Measurements from ENCODE around the gene ZNF697.

The ZNF697 gene

DNA sequence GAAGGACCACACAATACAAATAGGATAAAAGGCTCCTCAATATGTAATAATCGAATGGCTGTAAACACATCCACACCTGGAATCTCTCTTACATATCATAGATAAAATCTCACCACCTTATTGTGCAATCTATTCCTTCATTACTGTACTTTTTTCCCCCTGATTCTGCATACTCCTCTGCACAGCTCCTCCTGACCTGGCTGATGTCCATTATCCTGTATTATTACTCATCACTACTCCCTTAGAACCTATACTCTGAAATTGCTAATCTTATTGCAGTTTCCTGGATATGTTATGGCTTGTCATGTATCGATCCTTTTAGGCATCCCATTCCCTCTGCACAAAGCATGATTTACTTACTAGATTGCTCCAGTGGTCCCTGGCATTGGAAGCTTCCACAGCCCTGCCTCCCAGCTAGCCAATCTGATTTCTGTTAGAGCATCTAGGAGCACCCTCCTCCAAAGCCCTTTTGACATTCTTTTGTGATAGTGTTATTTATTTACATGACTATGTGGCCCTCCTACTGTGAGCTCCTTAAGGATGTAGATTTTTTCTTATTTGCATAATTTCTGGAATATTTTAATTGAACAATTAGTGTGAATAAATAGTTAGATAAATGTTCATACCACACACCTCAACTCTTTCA, 39.5 kb upstream of the ZNF697 start:
- CTCF ChIA-PET, result interaction anchor here (0.6 to 2.8 kb wide), 3 partner anchors 11 to 76 kb away, joined by 3 to 23 read pairs (median 5); no protein-coding TSS in a partner anchor
- POLR2A ChIA-PET, result no interaction called here
- H3K27ac ChIP-seq (ENCODE audit: extremely low read depth, low read depth, low read length), result no peak overlapping the region

DNA sequence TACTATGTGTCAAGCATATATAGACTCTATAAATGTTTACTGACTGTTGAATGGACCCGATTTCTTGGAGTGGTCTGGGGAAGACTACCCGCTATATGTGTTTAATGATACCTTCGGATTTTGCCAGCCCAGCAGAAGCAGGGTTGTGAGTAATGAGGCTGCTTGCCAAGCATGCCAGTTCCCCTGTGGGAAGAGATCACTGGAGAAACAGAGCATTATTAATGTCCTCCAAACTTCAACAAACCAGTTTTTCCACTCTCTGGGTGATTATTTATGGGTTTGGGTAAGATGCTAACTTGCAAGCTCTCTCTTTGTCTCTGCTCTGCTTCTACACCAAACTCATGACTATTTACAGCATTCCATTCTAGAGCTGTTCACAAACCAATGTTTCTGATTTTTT, 38.6 kb upstream of the ZNF697 start:
- Histone ChIP-seq H3K4me3 (ENCODE audit: low read depth, low read length) (no peak overlapping the region), H3K4me1 (ENCODE audit: control insufficient read depth, insufficient read depth, low read length) (no peaks in the 10 kb centered on the region), H3K36me3 (ENCODE audit: control insufficient read depth in 2 of 2, insufficient read depth in 1 of 2, low read length in 2 of 2) (no peaks in the 10 kb centered on the region), H3K27ac (ENCODE audit: extremely low read depth, low read depth, low read length) (no peak overlapping the region), H3K9me3 (ENCODE audit: control insufficient read depth, insufficient read depth, low read depth, low read length) (no peaks in the 10 kb centered on the region)
- POLR2A ChIA-PET, result no interaction called here
- CTCF ChIA-PET, result interaction anchor here (1.5 to 2.8 kb wide), 2 partner anchors 10 to 13 kb away, joined by 5 to 23 read pairs; no protein-coding TSS in a partner anchor
- TF ChIP-seq, protein P1, sequence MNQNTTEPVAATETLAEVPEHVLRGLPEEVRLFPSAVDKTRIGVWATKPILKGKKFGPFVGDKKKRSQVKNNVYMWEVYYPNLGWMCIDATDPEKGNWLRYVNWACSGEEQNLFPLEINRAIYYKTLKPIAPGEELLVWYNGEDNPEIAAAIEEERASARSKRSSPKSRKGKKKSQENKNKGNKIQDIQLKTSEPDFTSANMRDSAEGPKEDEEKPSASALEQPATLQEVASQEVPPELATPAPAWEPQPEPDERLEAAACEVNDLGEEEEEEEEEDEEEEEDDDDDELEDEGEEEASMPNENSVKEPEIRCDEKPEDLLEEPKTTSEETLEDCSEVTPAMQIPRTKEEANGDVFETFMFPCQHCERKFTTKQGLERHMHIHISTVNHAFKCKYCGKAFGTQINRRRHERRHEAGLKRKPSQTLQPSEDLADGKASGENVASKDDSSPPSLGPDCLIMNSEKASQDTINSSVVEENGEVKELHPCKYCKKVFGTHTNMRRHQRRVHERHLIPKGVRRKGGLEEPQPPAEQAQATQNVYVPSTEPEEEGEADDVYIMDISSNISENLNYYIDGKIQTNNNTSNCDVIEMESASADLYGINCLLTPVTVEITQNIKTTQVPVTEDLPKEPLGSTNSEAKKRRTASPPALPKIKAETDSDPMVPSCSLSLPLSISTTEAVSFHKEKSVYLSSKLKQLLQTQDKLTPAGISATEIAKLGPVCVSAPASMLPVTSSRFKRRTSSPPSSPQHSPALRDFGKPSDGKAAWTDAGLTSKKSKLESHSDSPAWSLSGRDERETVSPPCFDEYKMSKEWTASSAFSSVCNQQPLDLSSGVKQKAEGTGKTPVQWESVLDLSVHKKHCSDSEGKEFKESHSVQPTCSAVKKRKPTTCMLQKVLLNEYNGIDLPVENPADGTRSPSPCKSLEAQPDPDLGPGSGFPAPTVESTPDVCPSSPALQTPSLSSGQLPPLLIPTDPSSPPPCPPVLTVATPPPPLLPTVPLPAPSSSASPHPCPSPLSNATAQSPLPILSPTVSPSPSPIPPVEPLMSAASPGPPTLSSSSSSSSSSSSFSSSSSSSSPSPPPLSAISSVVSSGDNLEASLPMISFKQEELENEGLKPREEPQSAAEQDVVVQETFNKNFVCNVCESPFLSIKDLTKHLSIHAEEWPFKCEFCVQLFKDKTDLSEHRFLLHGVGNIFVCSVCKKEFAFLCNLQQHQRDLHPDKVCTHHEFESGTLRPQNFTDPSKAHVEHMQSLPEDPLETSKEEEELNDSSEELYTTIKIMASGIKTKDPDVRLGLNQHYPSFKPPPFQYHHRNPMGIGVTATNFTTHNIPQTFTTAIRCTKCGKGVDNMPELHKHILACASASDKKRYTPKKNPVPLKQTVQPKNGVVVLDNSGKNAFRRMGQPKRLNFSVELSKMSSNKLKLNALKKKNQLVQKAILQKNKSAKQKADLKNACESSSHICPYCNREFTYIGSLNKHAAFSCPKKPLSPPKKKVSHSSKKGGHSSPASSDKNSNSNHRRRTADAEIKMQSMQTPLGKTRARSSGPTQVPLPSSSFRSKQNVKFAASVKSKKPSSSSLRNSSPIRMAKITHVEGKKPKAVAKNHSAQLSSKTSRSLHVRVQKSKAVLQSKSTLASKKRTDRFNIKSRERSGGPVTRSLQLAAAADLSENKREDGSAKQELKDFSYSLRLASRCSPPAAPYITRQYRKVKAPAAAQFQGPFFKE (tag by site-specific recombination; IDR thresholded peaks at IDR 0.05; ENCODE audit: borderline replicate concordance), result no peak
- TF ChIP-seq WT1 (tag by site-specific recombination; IDR thresholded peaks at IDR 0.05), result no peak
- no peak for TF ChIP-seq ZSCAN16 (tag by site-specific recombination; IDR thresholded peaks at IDR 0.05)
- no peak for TF ChIP-seq ZBTB6 (tag by site-specific recombination; IDR thresholded peaks at IDR 0.05)
- TF ChIP-seq, protein P2, sequence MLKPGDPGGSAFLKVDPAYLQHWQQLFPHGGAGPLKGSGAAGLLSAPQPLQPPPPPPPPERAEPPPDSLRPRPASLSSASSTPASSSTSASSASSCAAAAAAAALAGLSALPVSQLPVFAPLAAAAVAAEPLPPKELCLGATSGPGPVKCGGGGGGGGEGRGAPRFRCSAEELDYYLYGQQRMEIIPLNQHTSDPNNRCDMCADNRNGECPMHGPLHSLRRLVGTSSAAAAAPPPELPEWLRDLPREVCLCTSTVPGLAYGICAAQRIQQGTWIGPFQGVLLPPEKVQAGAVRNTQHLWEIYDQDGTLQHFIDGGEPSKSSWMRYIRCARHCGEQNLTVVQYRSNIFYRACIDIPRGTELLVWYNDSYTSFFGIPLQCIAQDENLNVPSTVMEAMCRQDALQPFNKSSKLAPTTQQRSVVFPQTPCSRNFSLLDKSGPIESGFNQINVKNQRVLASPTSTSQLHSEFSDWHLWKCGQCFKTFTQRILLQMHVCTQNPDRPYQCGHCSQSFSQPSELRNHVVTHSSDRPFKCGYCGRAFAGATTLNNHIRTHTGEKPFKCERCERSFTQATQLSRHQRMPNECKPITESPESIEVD (tag by site-specific recombination; IDR thresholded peaks at IDR 0.05), result no peak
- no peak for TF ChIP-seq GFI1B (tag by site-specific recombination; IDR thresholded peaks at IDR 0.05)
- TF ChIP-seq ZBTB8A (tag by site-specific recombination; IDR thresholded peaks at IDR 0.05), result no peak
- no peak for TF ChIP-seq ZIC2 (tag by site-specific recombination; IDR thresholded peaks at IDR 0.05)
- TF ChIP-seq ZNF513 (tag by site-specific recombination; IDR thresholded peaks at IDR 0.05), result no peak
- TF ChIP-seq, protein P3, sequence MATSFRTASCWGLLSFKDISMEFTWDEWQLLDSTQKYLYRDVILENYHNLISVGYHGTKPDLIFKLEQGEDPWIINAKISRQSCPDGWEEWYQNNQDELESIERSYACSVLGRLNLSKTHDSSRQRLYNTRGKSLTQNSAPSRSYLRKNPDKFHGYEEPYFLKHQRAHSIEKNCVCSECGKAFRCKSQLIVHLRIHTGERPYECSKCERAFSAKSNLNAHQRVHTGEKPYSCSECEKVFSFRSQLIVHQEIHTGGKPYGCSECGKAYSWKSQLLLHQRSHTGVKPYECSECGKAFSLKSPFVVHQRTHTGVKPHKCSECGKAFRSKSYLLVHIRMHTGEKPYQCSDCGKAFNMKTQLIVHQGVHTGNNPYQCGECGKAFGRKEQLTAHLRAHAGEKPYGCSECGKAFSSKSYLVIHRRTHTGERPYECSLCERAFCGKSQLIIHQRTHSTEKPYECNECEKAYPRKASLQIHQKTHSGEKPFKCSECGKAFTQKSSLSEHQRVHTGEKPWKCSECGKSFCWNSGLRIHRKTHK (tag by site-specific recombination; IDR thresholded peaks at IDR 0.05), result no peak
- TF ChIP-seq ZNF202 (tag by site-specific recombination; IDR thresholded peaks at IDR 0.05; ENCODE audit: borderline replicate concordance), result no peak

More for the DNA sequence above, 39.5 kb upstream of the ZNF697 start:
- no peak overlapping the region for H3K4me3 ChIP-seq (ENCODE audit: low read depth, low read length)
- H3K36me3 ChIP-seq (ENCODE audit: control insufficient read depth in 2 of 2, insufficient read depth in 1 of 2, low read length in 2 of 2), result no peaks in the 10 kb centered on the region
- no peaks in the 10 kb centered on the region for H3K4me1 ChIP-seq (ENCODE audit: control insufficient read depth, insufficient read depth, low read length)
- no peak for TF ChIP-seq KLF9 (tag by site-specific recombination; IDR thresholded peaks at IDR 0.05; ENCODE audit: low read depth)
- no peak for TF ChIP-seq ZNF404 (tag by site-specific recombination; IDR thresholded peaks at IDR 0.05)
- no peak for TF ChIP-seq ZNF600 (tag by site-specific recombination; IDR thresholded peaks at IDR 0.05)
- no peak for TF ChIP-seq ZNF654 (tag by site-specific recombination; IDR thresholded peaks at IDR 0.05; ENCODE audit: low read depth)
- no peak for TF ChIP-seq ZNF169 (tag by site-specific recombination; IDR thresholded peaks at IDR 0.05)
- TF ChIP-seq, protein P4, sequence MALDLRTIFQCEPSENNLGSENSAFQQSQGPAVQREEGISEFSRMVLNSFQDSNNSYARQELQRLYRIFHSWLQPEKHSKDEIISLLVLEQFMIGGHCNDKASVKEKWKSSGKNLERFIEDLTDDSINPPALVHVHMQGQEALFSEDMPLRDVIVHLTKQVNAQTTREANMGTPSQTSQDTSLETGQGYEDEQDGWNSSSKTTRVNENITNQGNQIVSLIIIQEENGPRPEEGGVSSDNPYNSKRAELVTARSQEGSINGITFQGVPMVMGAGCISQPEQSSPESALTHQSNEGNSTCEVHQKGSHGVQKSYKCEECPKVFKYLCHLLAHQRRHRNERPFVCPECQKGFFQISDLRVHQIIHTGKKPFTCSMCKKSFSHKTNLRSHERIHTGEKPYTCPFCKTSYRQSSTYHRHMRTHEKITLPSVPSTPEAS (tag by site-specific recombination; IDR thresholded peaks at IDR 0.05), result no peak
- TF ChIP-seq, protein P5, sequence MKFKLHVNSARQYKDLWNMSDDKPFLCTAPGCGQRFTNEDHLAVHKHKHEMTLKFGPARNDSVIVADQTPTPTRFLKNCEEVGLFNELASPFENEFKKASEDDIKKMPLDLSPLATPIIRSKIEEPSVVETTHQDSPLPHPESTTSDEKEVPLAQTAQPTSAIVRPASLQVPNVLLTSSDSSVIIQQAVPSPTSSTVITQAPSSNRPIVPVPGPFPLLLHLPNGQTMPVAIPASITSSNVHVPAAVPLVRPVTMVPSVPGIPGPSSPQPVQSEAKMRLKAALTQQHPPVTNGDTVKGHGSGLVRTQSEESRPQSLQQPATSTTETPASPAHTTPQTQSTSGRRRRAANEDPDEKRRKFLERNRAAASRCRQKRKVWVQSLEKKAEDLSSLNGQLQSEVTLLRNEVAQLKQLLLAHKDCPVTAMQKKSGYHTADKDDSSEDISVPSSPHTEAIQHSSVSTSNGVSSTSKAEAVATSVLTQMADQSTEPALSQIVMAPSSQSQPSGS (tag by site-specific recombination; IDR thresholded peaks at IDR 0.05; ENCODE audit: low read depth), result no peak
- TF ChIP-seq ZNF488 (tag by site-specific recombination; IDR thresholded peaks at IDR 0.05), result no peak
- H3K9me3 ChIP-seq (ENCODE audit: control insufficient read depth, insufficient read depth, low read depth, low read length), result no peaks in the 10 kb centered on the region
